ENCODE data around the gene CNKSR1.
A peak's percentile ranks its signal among the peaks of the same experiment; 100 is the strongest.

CNKSR1 gene

DNA sequence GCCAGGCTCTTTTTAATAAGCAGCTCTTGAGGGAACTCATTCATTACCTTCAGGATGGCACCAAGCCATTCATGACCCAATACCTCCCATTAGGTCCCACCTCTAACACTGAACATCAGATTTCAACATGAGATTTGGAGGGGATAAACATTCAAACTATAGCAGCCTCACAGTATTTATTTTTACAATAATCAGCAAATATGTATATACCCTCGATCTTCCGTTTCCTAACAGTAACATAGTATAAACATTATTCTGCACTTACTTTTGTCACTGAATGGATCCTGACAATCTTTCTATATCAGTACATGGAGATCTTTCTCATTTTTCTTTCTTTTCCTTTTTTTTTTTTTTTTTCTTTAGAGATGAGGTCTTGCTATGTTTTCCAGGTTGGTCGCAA lies 18.5 kb downstream of the CNKSR1 start:
- H3K4ac ChIP-seq (ENCODE audit: low read depth, low read length): no peak overlapping the region
- no peaks in the 10 kb centered on the region for H3K79me2 ChIP-seq (ENCODE audit: control insufficient read depth, insufficient read depth, low read length)
- H3K4me3 ChIP-seq (ENCODE audit: low read length): no peak overlapping the region
- H3K27me3 ChIP-seq (ENCODE audit: insufficient read depth, low read length, poor library complexity): no peaks in the 10 kb centered on the region
- no peak overlapping the region for H3K23ac ChIP-seq (ENCODE audit: low read length)
- H3K36me3 ChIP-seq (ENCODE audit: control insufficient read depth, insufficient read depth, low read length): no peaks in the 10 kb centered on the region
- DNase-seq: no peak
- no peak overlapping the region for H3K27ac ChIP-seq (ENCODE audit: low read depth, low read length)
- no peak overlapping the region for H3K56ac ChIP-seq (ENCODE audit: low read length)
- no peak overlapping the region for H3K9ac ChIP-seq (ENCODE audit: low read length)
- H2BK120ac ChIP-seq (ENCODE audit: low read depth, low read length): no peak overlapping the region
- H3K4me1 ChIP-seq (ENCODE audit: control insufficient read depth, low read depth, low read length): peaks cover 3% of the 10 kb centered on the region
- no peak overlapping the region for H2AK5ac ChIP-seq (ENCODE audit: low read length)
- no peak overlapping the region for H4K8ac ChIP-seq (ENCODE audit: low read depth, low read length)
- H2BK15ac ChIP-seq (replicated peaks; ENCODE audit: low read depth): no peak overlapping the region
- WGBS (ENCODE audit: extremely low coverage, insufficient coverage, low lambda C conversion rate): no CpG with 5 or more reads among the region's 3 CpGs
- H3K79me1 ChIP-seq (ENCODE audit: low read length): no peaks in the 10 kb centered on the region
- no peak overlapping the region for H2BK5ac ChIP-seq (ENCODE audit: low read length)
- H3K18ac ChIP-seq (ENCODE audit: low read length): no peak overlapping the region
- H3K4me2 ChIP-seq (ENCODE audit: low read length): no peak overlapping the region
- no peak overlapping the region for H4K5ac ChIP-seq (ENCODE audit: low read length)

- H3K4me1 ChIP-seq (ENCODE audit: control insufficient read depth, low read depth, low read length): peaks cover 3% of the 10 kb centered on the region
- no peak overlapping the region for H4K8ac ChIP-seq (ENCODE audit: low read depth, low read length)
- H2AK5ac ChIP-seq (ENCODE audit: low read length): no peak overlapping the region
- no peaks in the 10 kb centered on the region for H3K27me3 ChIP-seq (ENCODE audit: insufficient read depth, low read length, poor library complexity)
- H3K79me2 ChIP-seq (ENCODE audit: control insufficient read depth, insufficient read depth, low read length): no peaks in the 10 kb centered on the region
- no peak overlapping the region for H2BK120ac ChIP-seq (ENCODE audit: low read depth, low read length)
- no peak overlapping the region for H3K4me2 ChIP-seq (ENCODE audit: low read length)
- H2BK15ac ChIP-seq (replicated peaks; ENCODE audit: low read depth): no peak overlapping the region
- H3K9ac ChIP-seq (ENCODE audit: low read length): no peak overlapping the region
- no CpG with 5 or more reads among the region's 3 CpGs for WGBS (ENCODE audit: extremely low coverage, insufficient coverage, low lambda C conversion rate)
- no peak overlapping the region for H4K5ac ChIP-seq (ENCODE audit: low read length)
- no peak overlapping the region for H3K23ac ChIP-seq (ENCODE audit: low read length)
- H2BK5ac ChIP-seq (ENCODE audit: low read length): no peak overlapping the region
- H3K27ac ChIP-seq (ENCODE audit: low read depth, low read length): no peak overlapping the region
- peak overlapping the region; percentile 7 for H3K56ac ChIP-seq (ENCODE audit: low read length)
- no peak overlapping the region for H3K18ac ChIP-seq (ENCODE audit: low read length)
- no peaks in the 10 kb centered on the region for H3K79me1 ChIP-seq (ENCODE audit: low read length)
- no peaks in the 10 kb centered on the region for H3K36me3 ChIP-seq (ENCODE audit: control insufficient read depth, insufficient read depth, low read length)
- no peak for DNase-seq
- no peak overlapping the region for H3K4me3 ChIP-seq (ENCODE audit: low read length)
- no peak overlapping the region for H3K4ac ChIP-seq (ENCODE audit: low read depth, low read length)
Observed at GRCh38 chr1:26197301-26197700, 20.0 kb downstream of the CNKSR1 start.

DNA sequence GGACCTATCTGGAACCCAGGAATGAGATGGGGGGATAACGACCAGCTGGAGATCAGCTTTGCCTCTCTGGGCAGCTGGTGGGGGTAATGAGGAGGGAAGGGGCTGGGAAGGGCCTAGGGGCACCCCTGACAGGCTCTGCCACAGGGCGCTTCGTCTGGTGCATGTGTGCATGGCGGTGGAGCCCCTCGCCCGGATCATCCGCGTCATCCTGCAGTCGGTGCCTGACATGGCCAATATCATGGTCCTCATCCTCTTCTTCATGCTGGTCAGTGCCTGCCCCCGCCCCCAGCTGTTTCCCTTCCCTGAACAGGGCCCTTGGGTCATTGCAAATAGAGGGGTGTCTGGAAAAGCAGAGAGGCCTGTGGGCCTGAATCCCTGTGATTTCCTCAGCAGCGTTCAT lies 20.5 kb downstream of the CNKSR1 start:
- Histone ChIP-seq H3K4me1 (ENCODE audit: control insufficient read depth, low read depth, low read length) (peaks cover 3% of the 10 kb centered on the region), H3K36me3 (ENCODE audit: control insufficient read depth, insufficient read depth, low read length) (no peaks in the 10 kb centered on the region), H3K18ac (ENCODE audit: low read length) (no peak overlapping the region), H3K9ac (ENCODE audit: low read length) (no peak overlapping the region), H3K27me3 (ENCODE audit: insufficient read depth, low read length, poor library complexity) (no peaks in the 10 kb centered on the region), H3K56ac (ENCODE audit: low read length) (no peak overlapping the region), H2BK5ac (ENCODE audit: low read length) (no peak overlapping the region), H3K23ac (ENCODE audit: low read length) (no peak overlapping the region), H3K27ac (ENCODE audit: low read depth, low read length) (no peak overlapping the region), H2AK5ac (ENCODE audit: low read length) (no peak overlapping the region), H3K4me3 (ENCODE audit: low read length) (no peak overlapping the region), H2BK15ac (replicated peaks; ENCODE audit: low read depth) (no peak overlapping the region), H3K79me2 (ENCODE audit: control insufficient read depth, insufficient read depth, low read length) (no peaks in the 10 kb centered on the region), H3K4ac (ENCODE audit: low read depth, low read length) (no peak overlapping the region), H4K8ac (ENCODE audit: low read depth, low read length) (no peak overlapping the region), H3K79me1 (ENCODE audit: low read length) (no peaks in the 10 kb centered on the region), H2BK120ac (ENCODE audit: low read depth, low read length) (no peak overlapping the region), H3K4me2 (ENCODE audit: low read length) (no peak overlapping the region), H4K5ac (ENCODE audit: low read length) (no peak overlapping the region)
- DNase-seq: no peak
- no CpG with 5 or more reads among the region's 11 CpGs for WGBS (ENCODE audit: extremely low coverage, insufficient coverage, low lambda C conversion rate)

DNA sequence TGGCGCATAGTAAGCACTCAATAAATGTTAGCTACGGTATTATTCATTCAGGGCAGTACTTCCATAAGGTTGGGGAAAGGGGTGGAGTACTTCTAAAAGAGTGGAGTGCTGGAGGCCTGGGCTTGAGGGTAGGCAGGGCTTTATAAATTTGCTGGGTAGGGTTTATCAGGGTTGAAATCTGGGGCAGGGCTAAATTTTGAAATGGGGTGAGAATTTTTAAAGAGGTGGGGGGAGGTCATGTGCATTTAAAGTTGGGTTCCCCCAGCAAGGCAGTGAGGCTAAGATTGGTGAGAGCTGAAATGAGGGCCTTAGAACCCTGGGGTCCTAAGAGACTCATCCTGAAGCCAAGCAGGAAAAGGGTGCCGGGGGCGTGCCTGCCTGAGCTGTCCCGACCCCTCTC lies 23.1 kb downstream of the CNKSR1 start:
- Histone ChIP-seq H3K56ac (ENCODE audit: low read length) (peak overlapping the region; percentile 85), H3K18ac (ENCODE audit: low read length) (no peak overlapping the region), H3K27ac (ENCODE audit: low read depth, low read length) (no peak overlapping the region), H4K5ac (ENCODE audit: low read length) (no peak overlapping the region), H2AK5ac (ENCODE audit: low read length) (no peak overlapping the region), H3K27me3 (ENCODE audit: insufficient read depth, low read length, poor library complexity) (no peaks in the 10 kb centered on the region), H2BK15ac (replicated peaks; ENCODE audit: low read depth) (no peak overlapping the region), H3K4me3 (ENCODE audit: low read length) (no peak overlapping the region), H3K79me1 (ENCODE audit: low read length) (no peaks in the 10 kb centered on the region), H3K23ac (ENCODE audit: low read length) (no peak overlapping the region), H3K79me2 (ENCODE audit: control insufficient read depth, insufficient read depth, low read length) (no peaks in the 10 kb centered on the region), H3K9ac (ENCODE audit: low read length) (peak overlapping the region; percentile 59), H3K4me2 (ENCODE audit: low read length) (no peak overlapping the region), H2BK5ac (ENCODE audit: low read length) (no peak overlapping the region), H3K36me3 (ENCODE audit: control insufficient read depth, insufficient read depth, low read length) (no peaks in the 10 kb centered on the region), H4K8ac (ENCODE audit: low read depth, low read length) (no peak overlapping the region), H3K4ac (ENCODE audit: low read depth, low read length) (no peak overlapping the region), H3K4me1 (ENCODE audit: control insufficient read depth, low read depth, low read length) (peaks cover 3% of the 10 kb centered on the region), H2BK120ac (ENCODE audit: low read depth, low read length) (no peak overlapping the region)
- DNase-seq: no peak
- WGBS (ENCODE audit: extremely low coverage, insufficient coverage, low lambda C conversion rate): no CpG with 5 or more reads among the region's 5 CpGs

DNA sequence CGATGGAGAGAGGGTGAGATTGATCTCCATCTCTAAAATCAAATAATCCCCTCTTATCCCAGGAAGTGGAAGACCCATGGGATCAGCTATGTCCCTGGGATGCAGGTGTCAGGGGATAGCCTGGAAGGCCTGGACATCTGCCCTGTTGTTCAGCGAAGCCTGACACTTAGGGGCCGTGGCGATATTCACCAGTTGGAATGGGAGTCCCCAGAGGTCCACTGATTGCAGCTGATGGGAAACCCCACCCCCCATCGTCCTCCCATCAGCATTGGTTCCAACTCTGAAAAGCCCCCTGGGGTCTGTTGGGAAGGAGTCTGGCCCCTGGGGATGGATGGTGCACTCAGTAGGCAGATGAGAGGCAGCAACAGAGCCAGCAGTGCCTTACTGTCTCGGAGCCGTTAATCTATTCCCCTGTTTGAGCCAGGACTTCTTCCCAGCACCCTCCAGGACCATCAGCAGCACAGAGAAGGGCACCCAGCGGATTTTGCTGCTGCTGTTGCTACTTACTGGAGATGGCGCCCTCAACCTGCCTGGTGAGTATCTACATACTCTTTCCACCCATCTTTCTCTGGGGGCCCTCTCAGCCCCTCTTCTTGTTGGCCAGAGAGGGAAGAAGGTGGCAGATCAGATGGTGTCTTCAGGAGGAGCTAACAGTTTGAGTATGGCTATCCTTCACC lies 26.5 kb downstream of the CNKSR1 start:
- H3K4ac ChIP-seq (ENCODE audit: low read depth, low read length): no peak overlapping the region
- H2BK15ac ChIP-seq (replicated peaks; ENCODE audit: low read depth): no peak overlapping the region
- H3K79me2 ChIP-seq (ENCODE audit: control insufficient read depth, insufficient read depth, low read length): no peaks in the 10 kb centered on the region
- H3K27ac ChIP-seq (ENCODE audit: low read depth, low read length): no peak overlapping the region
- no peak overlapping the region for H2BK120ac ChIP-seq (ENCODE audit: low read depth, low read length)
- H3K79me1 ChIP-seq (ENCODE audit: low read length): no peaks in the 10 kb centered on the region
- H3K4me2 ChIP-seq (ENCODE audit: low read length): no peak overlapping the region
- no peaks in the 10 kb centered on the region for H3K36me3 ChIP-seq (ENCODE audit: control insufficient read depth, insufficient read depth, low read length)
- no peak overlapping the region for H3K4me3 ChIP-seq (ENCODE audit: low read length)
- no peak overlapping the region for H3K23ac ChIP-seq (ENCODE audit: low read length)
- H4K5ac ChIP-seq (ENCODE audit: low read length): no peak overlapping the region
- no peak overlapping the region for H2AK5ac ChIP-seq (ENCODE audit: low read length)
- DNase-seq: peak; percentile 30
- no peak overlapping the region for H3K9ac ChIP-seq (ENCODE audit: low read length)
- H4K8ac ChIP-seq (ENCODE audit: low read depth, low read length): no peak overlapping the region
- H3K4me1 ChIP-seq (ENCODE audit: control insufficient read depth, low read depth, low read length): peaks cover 3% of the 10 kb centered on the region
- WGBS (ENCODE audit: extremely low coverage, insufficient coverage, low lambda C conversion rate): no CpG with 5 or more reads among the region's 9 CpGs
- no peak overlapping the region for H3K56ac ChIP-seq (ENCODE audit: low read length)
- no peak overlapping the region for H3K18ac ChIP-seq (ENCODE audit: low read length)
- no peak overlapping the region for H2BK5ac ChIP-seq (ENCODE audit: low read length)
- no peaks in the 10 kb centered on the region for H3K27me3 ChIP-seq (ENCODE audit: insufficient read depth, low read length, poor library complexity)
